ENCODE data around the gene FNDC4.

FNDC4 gene

DNA sequence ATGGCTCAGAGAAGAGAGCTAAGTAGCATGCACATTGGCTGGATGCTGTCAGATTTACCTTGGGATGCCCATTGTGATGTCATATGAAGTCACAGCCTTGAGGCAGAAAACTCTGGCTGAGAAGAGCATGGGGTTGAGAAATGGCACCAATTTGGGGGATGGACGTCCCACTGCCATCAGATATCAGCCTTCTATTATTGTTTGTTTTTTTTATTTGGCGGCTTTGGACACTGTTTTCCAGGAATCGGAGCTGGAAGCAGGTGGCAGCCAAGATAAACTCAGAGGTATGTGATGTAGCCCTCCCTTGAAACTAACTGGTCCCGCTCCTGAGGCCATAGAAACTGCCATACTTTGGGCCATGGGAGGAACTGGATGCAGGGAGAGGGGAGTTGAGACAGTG is 42.3 kb upstream of the FNDC4 start:
- no peak overlapping the region for H3K4me3 ChIP-seq (ENCODE audit: low read length in 2 of 2)
- H3K18ac ChIP-seq (ENCODE audit: low read length): no peak overlapping the region
- no peak overlapping the region for H4K8ac ChIP-seq (ENCODE audit: low read depth, low read length)
- DNase-seq (ENCODE audit: low spot score): no peak
- H2BK120ac ChIP-seq (ENCODE audit: low read depth, low read length): no peak overlapping the region
- H3K14ac ChIP-seq (ENCODE audit: low read length): no peak overlapping the region
- H2AK5ac ChIP-seq (ENCODE audit: low read depth, low read length): no peak overlapping the region
- no peaks in the 10 kb centered on the region for H3K79me1 ChIP-seq (ENCODE audit: low read depth, low read length)
- WGBS, 2 donors (ENCODE audit: extremely low coverage in 2 of 2, insufficient read length in 2 of 2, insufficient replicate concordance in 1 of 2): no CpG with 5 or more reads among the region's 4 CpGs
- peaks cover 0 to 19% (median 0%) of the 10 kb centered on the region in 3 experiments for H3K27me3 ChIP-seq (ENCODE audit: control insufficient read depth in 3 of 3, insufficient read depth in 3 of 3, low read depth in 1 of 3, low read length in 3 of 3)
- no peaks in the 10 kb centered on the region for H3K36me3 ChIP-seq (replicated peaks in 1 of 2; ENCODE audit: control insufficient read depth in 2 of 2, insufficient read depth in 2 of 2, low read length in 2 of 2)
- H3K23ac ChIP-seq (ENCODE audit: low read depth, low read length, poor library complexity): no peak overlapping the region
- no peak overlapping the region for H2BK15ac ChIP-seq (ENCODE audit: low read length)
- H2BK5ac ChIP-seq (ENCODE audit: low read length): no peak overlapping the region
- no peak overlapping the region for H3K4ac ChIP-seq (ENCODE audit: low read length)
- no peak overlapping the region for H3K27ac ChIP-seq (replicated peaks; ENCODE audit: low read length)
- H3K4me1 ChIP-seq (ENCODE audit: control insufficient read depth in 2 of 2, insufficient read depth in 1 of 2, low read depth in 1 of 2, low read length in 2 of 2): peaks cover 0 to 2% of the 10 kb centered on the region in 2 donors
- H2BK12ac ChIP-seq (ENCODE audit: low read length): no peak overlapping the region
- no peak overlapping the region for H4K91ac ChIP-seq (ENCODE audit: low read depth, low read length, poor library complexity)
- H3K9ac ChIP-seq (ENCODE audit: low read depth, low read length, poor library complexity): no peak overlapping the region
- H3K9me3 ChIP-seq (replicated peaks in 1 of 2; ENCODE audit: control insufficient read depth in 2 of 2, insufficient read depth in 1 of 2, low read depth in 1 of 2, low read length in 2 of 2): peaks cover 0 to 4% of the 10 kb centered on the region in 2 donors
- no peak overlapping the region for H3K4me2 ChIP-seq (ENCODE audit: insufficient read depth, low read length, poor library complexity, severe bottlenecking)
- no peak overlapping the region for H2AFZ ChIP-seq (ENCODE audit: low read length)

- Histone ChIP-seq H3K14ac (ENCODE audit: low read length) (no peak overlapping the region), H3K4me1 (ENCODE audit: control insufficient read depth in 2 of 2, insufficient read depth in 1 of 2, low read depth in 1 of 2, low read length in 2 of 2) (peaks cover 0 to 2% of the 10 kb centered on the region in 2 donors), H2BK5ac (ENCODE audit: low read length) (no peak overlapping the region), H2AFZ (ENCODE audit: low read length) (no peak overlapping the region), H2AK5ac (ENCODE audit: low read depth, low read length) (no peak overlapping the region), H2BK15ac (ENCODE audit: low read length) (no peak overlapping the region), H3K79me1 (ENCODE audit: low read depth, low read length) (no peaks in the 10 kb centered on the region), H3K27me3 (ENCODE audit: control insufficient read depth in 3 of 3, insufficient read depth in 3 of 3, low read depth in 1 of 3, low read length in 3 of 3) (peaks cover 0 to 11% (median 2%) of the 10 kb centered on the region in 3 experiments), H3K4me3 (ENCODE audit: low read length in 2 of 2) (no peak overlapping the region), H2BK12ac (ENCODE audit: low read length) (no peak overlapping the region), H3K4me2 (ENCODE audit: insufficient read depth, low read length, poor library complexity, severe bottlenecking) (no peak overlapping the region), H3K36me3 (replicated peaks in 1 of 2; ENCODE audit: control insufficient read depth in 2 of 2, insufficient read depth in 2 of 2, low read length in 2 of 2) (no peaks in the 10 kb centered on the region), H3K23ac (ENCODE audit: low read depth, low read length, poor library complexity) (no peak overlapping the region), H3K9me3 (replicated peaks in 1 of 2; ENCODE audit: control insufficient read depth in 2 of 2, insufficient read depth in 1 of 2, low read depth in 1 of 2, low read length in 2 of 2) (peaks cover 0 to 2% of the 10 kb centered on the region in 2 donors), H3K18ac (ENCODE audit: low read length) (no peak overlapping the region), H3K27ac (replicated peaks; ENCODE audit: low read length) (no peak overlapping the region), H3K9ac (ENCODE audit: low read depth, low read length, poor library complexity) (no peak overlapping the region), H4K8ac (ENCODE audit: low read depth, low read length) (no peak overlapping the region), H4K91ac (ENCODE audit: low read depth, low read length, poor library complexity) (no peak overlapping the region), H2BK120ac (ENCODE audit: low read depth, low read length) (no peak overlapping the region), H3K4ac (ENCODE audit: low read length) (no peak overlapping the region)
- DNase-seq (ENCODE audit: low spot score): no peak
- no CpG with 5 or more reads among the region's 2 CpGs for WGBS, 2 donors (ENCODE audit: extremely low coverage in 2 of 2, insufficient read length in 2 of 2, insufficient replicate concordance in 1 of 2)
Observed at GRCh38 chr2:27531983-27532382, 37.0 kb upstream of the FNDC4 start.

DNA sequence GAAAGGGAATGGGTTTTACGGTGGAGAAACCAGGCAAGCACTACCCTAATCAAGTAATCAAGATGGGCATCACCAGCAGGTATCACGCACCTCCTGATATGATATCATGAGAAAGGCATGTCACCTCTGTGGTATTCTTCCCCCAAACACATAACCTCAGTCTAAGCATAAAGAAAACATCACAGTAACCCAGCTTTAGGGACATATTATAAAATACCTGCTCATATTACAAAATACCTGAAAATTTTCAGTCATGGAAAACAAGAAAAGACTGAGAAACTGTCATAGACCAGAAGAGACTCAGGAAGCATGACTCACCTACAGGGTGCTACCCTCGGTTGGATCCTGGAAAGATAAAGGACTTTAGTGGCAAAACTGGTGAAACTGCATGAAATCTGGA is 32.2 kb upstream of the FNDC4 start:
- Histone ChIP-seq H3K36me3 (replicated peaks in 1 of 2; ENCODE audit: control insufficient read depth in 2 of 2, insufficient read depth in 2 of 2, low read length in 2 of 2) (no peaks in the 10 kb centered on the region), H3K14ac (ENCODE audit: low read length) (no peak overlapping the region), H3K4ac (ENCODE audit: low read length) (no peak overlapping the region), H2BK120ac (ENCODE audit: low read depth, low read length) (no peak overlapping the region), H3K9ac (ENCODE audit: low read depth, low read length, poor library complexity) (no peak overlapping the region), H2AFZ (ENCODE audit: low read length) (no peak overlapping the region), H3K4me3 (ENCODE audit: low read length in 2 of 2) (no peak overlapping the region), H3K18ac (ENCODE audit: low read length) (no peak overlapping the region), H3K4me1 (ENCODE audit: control insufficient read depth in 2 of 2, insufficient read depth in 1 of 2, low read depth in 1 of 2, low read length in 2 of 2) (no peaks in the 10 kb centered on the region), H4K91ac (ENCODE audit: low read depth, low read length, poor library complexity) (no peak overlapping the region), H3K23ac (ENCODE audit: low read depth, low read length, poor library complexity) (no peak overlapping the region), H3K9me3 (replicated peaks in 1 of 2; ENCODE audit: control insufficient read depth in 2 of 2, insufficient read depth in 1 of 2, low read depth in 1 of 2, low read length in 2 of 2) (no peaks in the 10 kb centered on the region), H3K27ac (replicated peaks; ENCODE audit: low read length) (no peak overlapping the region), H2BK15ac (ENCODE audit: low read length) (no peak overlapping the region), H2AK5ac (ENCODE audit: low read depth, low read length) (no peak overlapping the region), H2BK5ac (ENCODE audit: low read length) (no peak overlapping the region), H3K79me1 (ENCODE audit: low read depth, low read length) (no peaks in the 10 kb centered on the region), H3K27me3 (ENCODE audit: control insufficient read depth in 3 of 3, insufficient read depth in 3 of 3, low read depth in 1 of 3, low read length in 3 of 3) (peaks cover 0 to 17% (median 2%) of the 10 kb centered on the region in 3 experiments), H2BK12ac (ENCODE audit: low read length) (no peak overlapping the region), H3K4me2 (ENCODE audit: insufficient read depth, low read length, poor library complexity, severe bottlenecking) (no peak overlapping the region), H4K8ac (ENCODE audit: low read depth, low read length) (no peak overlapping the region)
- no CpG with 5 or more reads among the region's 3 CpGs for WGBS, 2 donors (ENCODE audit: extremely low coverage in 2 of 2, insufficient read length in 2 of 2, insufficient replicate concordance in 1 of 2)
- DNase-seq (ENCODE audit: low spot score): no peak

- no peaks in the 10 kb centered on the region for H3K79me1 ChIP-seq (ENCODE audit: low read depth, low read length)
- no peak overlapping the region for H2AK5ac ChIP-seq (ENCODE audit: low read depth, low read length)
- no peak overlapping the region for H3K14ac ChIP-seq (ENCODE audit: low read length)
- no peak overlapping the region for H3K18ac ChIP-seq (ENCODE audit: low read length)
- H3K27ac ChIP-seq (replicated peaks; ENCODE audit: low read length): no peak overlapping the region
- H2BK12ac ChIP-seq (ENCODE audit: low read length): no peak overlapping the region
- DNase-seq (ENCODE audit: low spot score): no peak
- no peaks in the 10 kb centered on the region for H3K4me1 ChIP-seq (ENCODE audit: control insufficient read depth in 2 of 2, insufficient read depth in 1 of 2, low read depth in 1 of 2, low read length in 2 of 2)
- WGBS, 2 donors (ENCODE audit: extremely low coverage in 2 of 2, insufficient read length in 2 of 2, insufficient replicate concordance in 1 of 2): no CpG with 5 or more reads among the region's 7 CpGs
- no peak overlapping the region for H4K91ac ChIP-seq (ENCODE audit: low read depth, low read length, poor library complexity)
- no peak overlapping the region for H2BK120ac ChIP-seq (ENCODE audit: low read depth, low read length)
- no peak overlapping the region for H2AFZ ChIP-seq (ENCODE audit: low read length)
- H4K8ac ChIP-seq (ENCODE audit: low read depth, low read length): no peak overlapping the region
- H3K23ac ChIP-seq (ENCODE audit: low read depth, low read length, poor library complexity): no peak overlapping the region
- no peak overlapping the region for H2BK15ac ChIP-seq (ENCODE audit: low read length)
- no peak overlapping the region for H3K4me2 ChIP-seq (ENCODE audit: insufficient read depth, low read length, poor library complexity, severe bottlenecking)
- peaks cover 0 to 25% (median 0%) of the 10 kb centered on the region in 3 experiments for H3K27me3 ChIP-seq (ENCODE audit: control insufficient read depth in 3 of 3, insufficient read depth in 3 of 3, low read depth in 1 of 3, low read length in 3 of 3)
- H3K36me3 ChIP-seq (replicated peaks in 1 of 2; ENCODE audit: control insufficient read depth in 2 of 2, insufficient read depth in 2 of 2, low read length in 2 of 2): no peaks in the 10 kb centered on the region
- no peaks in the 10 kb centered on the region for H3K9me3 ChIP-seq (replicated peaks in 1 of 2; ENCODE audit: control insufficient read depth in 2 of 2, insufficient read depth in 1 of 2, low read depth in 1 of 2, low read length in 2 of 2)
- no peak overlapping the region for H3K4me3 ChIP-seq (ENCODE audit: low read length in 2 of 2)
- H2BK5ac ChIP-seq (ENCODE audit: low read length): no peak overlapping the region
- H3K9ac ChIP-seq (ENCODE audit: low read depth, low read length, poor library complexity): no peak overlapping the region
- no peak overlapping the region for H3K4ac ChIP-seq (ENCODE audit: low read length)
Observed at GRCh38 chr2:27522400-27522945, 27.5 kb upstream of the FNDC4 start.
